Measurements from ENCODE around the gene BASP1.

Gene BASP1

GRCh38 chr5:17185773-17186172 lies 31.7 kb upstream of the BASP1 start:
- DNase-seq (ENCODE audit: low spot score) (no peak), ATAC-seq (ENCODE audit: low read depth) (no peak)
- no peaks in the 10 kb centered on the region for H3K9me3 ChIP-seq (ENCODE audit: severe bottlenecking)
- no peaks in the 10 kb centered on the region for H3K36me3 ChIP-seq (ENCODE audit: low read depth)
- H3K4me3 ChIP-seq (ENCODE audit: severe bottlenecking), result no peak overlapping the region
- H3K4me1 ChIP-seq (ENCODE audit: insufficient read depth, poor library complexity, severe bottlenecking), result peaks cover 28% of the 10 kb centered on the region
- TF ChIP-seq, protein P1, sequence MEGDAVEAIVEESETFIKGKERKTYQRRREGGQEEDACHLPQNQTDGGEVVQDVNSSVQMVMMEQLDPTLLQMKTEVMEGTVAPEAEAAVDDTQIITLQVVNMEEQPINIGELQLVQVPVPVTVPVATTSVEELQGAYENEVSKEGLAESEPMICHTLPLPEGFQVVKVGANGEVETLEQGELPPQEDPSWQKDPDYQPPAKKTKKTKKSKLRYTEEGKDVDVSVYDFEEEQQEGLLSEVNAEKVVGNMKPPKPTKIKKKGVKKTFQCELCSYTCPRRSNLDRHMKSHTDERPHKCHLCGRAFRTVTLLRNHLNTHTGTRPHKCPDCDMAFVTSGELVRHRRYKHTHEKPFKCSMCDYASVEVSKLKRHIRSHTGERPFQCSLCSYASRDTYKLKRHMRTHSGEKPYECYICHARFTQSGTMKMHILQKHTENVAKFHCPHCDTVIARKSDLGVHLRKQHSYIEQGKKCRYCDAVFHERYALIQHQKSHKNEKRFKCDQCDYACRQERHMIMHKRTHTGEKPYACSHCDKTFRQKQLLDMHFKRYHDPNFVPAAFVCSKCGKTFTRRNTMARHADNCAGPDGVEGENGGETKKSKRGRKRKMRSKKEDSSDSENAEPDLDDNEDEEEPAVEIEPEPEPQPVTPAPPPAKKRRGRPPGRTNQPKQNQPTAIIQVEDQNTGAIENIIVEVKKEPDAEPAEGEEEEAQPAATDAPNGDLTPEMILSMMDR (IDR thresholded peaks at IDR 0.05; ENCODE audit: poor library complexity, severe bottlenecking), result no peak
- no peaks in the 10 kb centered on the region for H3K27me3 ChIP-seq (ENCODE audit: insufficient read depth, poor library complexity, severe bottlenecking)
- peak overlapping the region; percentile 23 for H3K27ac ChIP-seq (ENCODE audit: poor library complexity, severe bottlenecking)

DNA sequence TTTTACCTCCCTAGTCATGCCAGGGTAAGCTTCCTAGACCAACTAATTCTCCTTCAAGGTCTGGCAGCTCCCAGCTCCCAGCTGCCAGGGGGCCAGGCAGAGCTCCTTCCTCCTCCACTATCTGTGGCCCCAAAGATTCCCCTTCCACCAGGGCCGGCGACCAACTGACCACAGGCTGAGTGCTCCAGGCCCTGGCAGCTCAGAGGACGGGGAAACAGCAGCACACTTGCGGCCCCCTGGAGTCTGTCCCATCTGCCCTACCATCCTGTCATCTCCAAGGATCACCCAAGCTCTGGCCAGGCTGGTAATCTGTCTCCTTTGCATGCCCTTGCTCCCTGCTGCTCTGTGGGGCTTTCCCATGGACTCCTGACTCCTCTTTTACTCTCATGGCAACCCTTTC lies 31.2 kb upstream of the BASP1 start:
- peaks cover 24% of the 10 kb centered on the region for H3K4me1 ChIP-seq (ENCODE audit: insufficient read depth, poor library complexity, severe bottlenecking)
- peak overlapping the region; percentile 23 for H3K27ac ChIP-seq (ENCODE audit: poor library complexity, severe bottlenecking)
- H3K4me3 ChIP-seq (ENCODE audit: severe bottlenecking), result no peak overlapping the region
- no peaks in the 10 kb centered on the region for H3K9me3 ChIP-seq (ENCODE audit: severe bottlenecking)
- no peak for ATAC-seq (ENCODE audit: low read depth)
- no peak for DNase-seq (ENCODE audit: low spot score)
- H3K27me3 ChIP-seq (ENCODE audit: insufficient read depth, poor library complexity, severe bottlenecking), result no peaks in the 10 kb centered on the region
- no peaks in the 10 kb centered on the region for H3K36me3 ChIP-seq (ENCODE audit: low read depth)
- TF ChIP-seq, protein P1 (IDR thresholded peaks at IDR 0.05; ENCODE audit: poor library complexity, severe bottlenecking), result no peak

DNA sequence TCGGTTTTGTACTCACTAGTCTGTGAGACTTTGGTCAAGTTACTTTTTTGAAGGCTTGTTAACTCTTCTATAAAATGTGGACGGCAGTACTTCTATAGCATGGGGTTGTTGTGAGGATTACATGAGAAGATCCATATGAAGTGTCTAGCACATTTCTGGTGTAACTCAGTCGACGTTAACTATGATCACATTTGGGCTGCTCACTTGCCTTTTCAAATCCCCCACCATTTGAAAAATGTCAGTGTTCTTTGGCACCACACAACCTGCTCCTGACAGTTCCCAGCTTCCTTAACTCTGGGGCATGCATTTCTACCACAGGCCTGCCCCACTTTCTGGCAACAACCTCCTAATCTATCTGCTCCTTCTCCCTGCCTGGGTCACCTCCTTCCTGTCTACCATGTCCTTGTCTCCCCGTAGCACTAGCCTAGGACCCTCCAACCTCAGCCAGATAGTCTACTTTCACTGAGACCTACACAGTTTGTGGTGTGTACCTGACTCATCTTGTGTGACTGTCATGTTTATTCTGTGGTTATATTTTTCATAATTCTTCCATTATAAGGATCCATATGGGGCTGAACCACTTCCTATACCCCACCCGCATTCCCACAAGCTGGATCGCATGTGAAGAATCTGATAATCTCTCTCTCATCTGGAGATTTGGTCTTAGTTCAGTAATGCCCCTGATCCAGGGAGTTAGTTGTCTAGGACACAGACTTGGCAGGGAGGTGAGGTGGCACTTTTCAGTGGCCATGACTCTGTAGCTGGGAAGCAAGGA lies 30.2 kb upstream of the BASP1 start:
- no peaks in the 10 kb centered on the region for H3K27me3 ChIP-seq (ENCODE audit: insufficient read depth, poor library complexity, severe bottlenecking)
- H3K36me3 ChIP-seq (ENCODE audit: low read depth), result no peaks in the 10 kb centered on the region
- peak; percentile 53 for ATAC-seq (ENCODE audit: low read depth)
- TF ChIP-seq, protein P1 (IDR thresholded peaks at IDR 0.05; ENCODE audit: poor library complexity, severe bottlenecking), result no peak
- no peak overlapping the region for H3K4me3 ChIP-seq (ENCODE audit: severe bottlenecking)
- DNase-seq (ENCODE audit: low spot score), result no peak
- peak overlapping the region; percentile 31 for H3K27ac ChIP-seq (ENCODE audit: poor library complexity, severe bottlenecking)
- no peaks in the 10 kb centered on the region for H3K9me3 ChIP-seq (ENCODE audit: severe bottlenecking)
- H3K4me1 ChIP-seq (ENCODE audit: insufficient read depth, poor library complexity, severe bottlenecking), result peaks cover 19% of the 10 kb centered on the region

DNA sequence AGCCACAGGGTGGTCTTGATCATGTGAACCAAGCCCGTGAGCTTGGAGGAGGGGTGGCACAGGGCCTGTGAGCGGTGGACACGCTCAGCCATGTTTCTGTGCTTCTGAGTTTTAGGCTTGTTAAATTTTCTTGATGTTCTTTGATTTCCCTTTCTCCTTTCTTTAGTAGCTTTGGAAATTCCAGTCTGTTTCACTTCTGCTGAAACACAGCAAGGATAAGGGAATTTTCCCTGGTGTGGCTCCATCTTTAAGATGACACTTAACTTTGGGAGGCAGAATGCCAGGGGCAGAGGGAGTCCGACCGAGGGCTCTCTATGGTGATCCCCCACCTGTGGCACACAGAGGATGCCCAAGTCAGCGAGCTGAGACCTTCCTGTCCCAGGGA lies 29.7 kb upstream of the BASP1 start:
- DNase-seq (ENCODE audit: low spot score), result no peak
- TF ChIP-seq, protein P1 (IDR thresholded peaks at IDR 0.05; ENCODE audit: poor library complexity, severe bottlenecking), result no peak
- peak overlapping the region; percentile 31 for H3K27ac ChIP-seq (ENCODE audit: poor library complexity, severe bottlenecking)
- H3K36me3 ChIP-seq (ENCODE audit: low read depth), result no peaks in the 10 kb centered on the region
- H3K9me3 ChIP-seq (ENCODE audit: severe bottlenecking), result no peaks in the 10 kb centered on the region
- H3K4me1 ChIP-seq (ENCODE audit: insufficient read depth, poor library complexity, severe bottlenecking), result peaks cover 19% of the 10 kb centered on the region
- ATAC-seq (ENCODE audit: low read depth), result no peak
- no peaks in the 10 kb centered on the region for H3K27me3 ChIP-seq (ENCODE audit: insufficient read depth, poor library complexity, severe bottlenecking)
- no peak overlapping the region for H3K4me3 ChIP-seq (ENCODE audit: severe bottlenecking)

- peaks cover 19% of the 10 kb centered on the region for H3K4me1 ChIP-seq (ENCODE audit: insufficient read depth, poor library complexity, severe bottlenecking)
- H3K36me3 ChIP-seq (ENCODE audit: low read depth), result no peaks in the 10 kb centered on the region
- no peaks in the 10 kb centered on the region for H3K27me3 ChIP-seq (ENCODE audit: insufficient read depth, poor library complexity, severe bottlenecking)
- H3K9me3 ChIP-seq (ENCODE audit: severe bottlenecking), result no peaks in the 10 kb centered on the region
- peak; percentile 57 for ATAC-seq (ENCODE audit: low read depth)
- H3K4me3 ChIP-seq (ENCODE audit: severe bottlenecking), result no peak overlapping the region
- DNase-seq (ENCODE audit: low spot score), result peak; percentile 81
- TF ChIP-seq, protein P1 (IDR thresholded peaks at IDR 0.05; ENCODE audit: poor library complexity, severe bottlenecking), result peak; percentile 91
- H3K27ac ChIP-seq (ENCODE audit: poor library complexity, severe bottlenecking), result no peak overlapping the region
Measured at GRCh38 chr5:17189381-17190036, 27.9 kb upstream of the BASP1 start.
